ENCODE measurements around the gene ZNF787. TPM values are rescaled to one million over a fixed set of nuclear protein-coding genes. Genes with fewer than 3 reads are reported as not detected.

ZNF787 gene
- total and polyA plus RNA-seq, 2 of the 4 experiments (the other 2 are of a cell fraction) = 4.8 to 11.2 TPM

GRCh38 chr19:56148096-56148495 is 27.0 kb upstream of the ZNF787 start:
- ATAC-seq (ENCODE audit: low read depth) (no peak), DNase-seq (no peak)
- Histone ChIP-seq H4K91ac (ENCODE audit: insufficient read depth, low read depth, low read length) (no peak overlapping the region), H3K9ac (ENCODE audit: low read depth, low read length) (no peak overlapping the region), H3K4me2 (ENCODE audit: low read depth, low read length) (no peak overlapping the region), H3K18ac (ENCODE audit: low read depth, low read length) (no peak overlapping the region), H3K9me3 (ENCODE audit: control insufficient read depth, insufficient read depth, low read length) (no peaks in the 10 kb centered on the region), H3K4ac (ENCODE audit: low read depth, low read length) (no peak overlapping the region), H3K9me1 (ENCODE audit: insufficient read depth, low read length) (peaks cover 13% of the 10 kb centered on the region; the same call in 1 of the 2 replicates), H3K4me3 (ENCODE audit: insufficient read depth, low read depth, low read length) (no peak overlapping the region), H3K23ac (ENCODE audit: low read depth, low read length) (no peak overlapping the region), H4K8ac (ENCODE audit: low read depth in 2 of 2, low read length in 2 of 2) (no peak overlapping the region), H3K27ac (ENCODE audit: insufficient read depth, low read length) (no peak overlapping the region), H3K27me3 (ENCODE audit: control insufficient read depth, insufficient read depth, low read length) (no peaks in the 10 kb centered on the region), H3K56ac (ENCODE audit: extremely low read depth, insufficient read depth, low read length) (no peak overlapping the region), H4K5ac (ENCODE audit: low read depth, low read length) (no peak overlapping the region), H2BK120ac (ENCODE audit: low read depth, low read length) (no peak overlapping the region), H3K36me3 (ENCODE audit: control insufficient read depth, insufficient read depth, low read length) (peaks cover 29% of the 10 kb centered on the region), H2BK5ac (ENCODE audit: low read depth, low read length, poor library complexity, severe bottlenecking) (no peak overlapping the region), H4K20me1 (ENCODE audit: insufficient read depth, low read length) (peaks cover 17% of the 10 kb centered on the region), H2BK20ac (ENCODE audit: low read depth, low read length) (no peak overlapping the region), H3K14ac (replicated peaks; ENCODE audit: low read depth, low read length) (no peak overlapping the region), H2BK15ac (ENCODE audit: low read depth, low read length) (no peak overlapping the region), H3K79me1 (ENCODE audit: low read depth in 1 of 2, low read length in 2 of 2) (peaks cover 22 to 41% of the 10 kb centered on the region in 2 experiments), H2AK5ac (ENCODE audit: low read depth, low read length) (no peak overlapping the region), H2AK9ac (replicated peaks; ENCODE audit: low read depth, low read length, poor library complexity) (no peak overlapping the region), H3K4me1 (ENCODE audit: control insufficient read depth, insufficient read depth, low read length) (peaks cover 4% of the 10 kb centered on the region; the same call in 1 of the 2 replicates), H2AFZ (replicated peaks; ENCODE audit: low read length, poor library complexity) (no peak overlapping the region)
- no TSS peak for BruUV-seq (replicated peaks)
- dilution Hi-C loops (cut with HindIII; ENCODE audit: low sequenced_read_pairs, unreplicated experiment) = no loop called here
- POLR2A ChIA-PET (ENCODE audit: unreplicated experiment) = no interaction called here
- intact Hi-C loops (cut with micrococcal nuclease) = no loop called here
- WGBS, 2 experiments (ENCODE audit: extremely low coverage in 2 of 2, insufficient read length in 1 of 2) = 93% methylated on average over 5 of the region's 15 CpGs; no CpG with 5 or more reads in 1 of the 2 experiments
- no peak for TF ChIP-seq RFX5 (IDR thresholded peaks at IDR 0.05; ENCODE audit: low read depth, low read length)
- TF ChIP-seq FOS (IDR thresholded peaks at IDR 0.05; ENCODE audit: low read depth, low read length) = no peak
- CTCF ChIA-PET = no interaction called here
- in situ Hi-C loops (cut with MboI; ENCODE audit: low sequenced_read_pairs) = loop anchor here (25.0 kb wide), 2 partner anchors 461 to 1686 kb away; partner anchors contain the start of genes CDC42EP5, EPN1 and LENG9

Data from IMR-90 (cell line).